Thyroid gland (tissue), 4 donors: ENCODE data around the gene LGSN.
"Not testable (repeated sequence)": the region's sequence is repeated elsewhere in the genome, so short reads cannot be mapped to it uniquely, and the experiment has no call there.

Source experiments
- CTCF ChIP-seq, 6 experiments: fragments of 200-600 bp in 3 of 6; fragments of 450-650 bp in 3 of 6; sonication (generic) in 3 of 6; IDR thresholded peaks; one replicate each; pipeline ENCODE4 v1.5.1; 2016 to 2019; ENCODE audit warnings: antibody characterized with exemption in 6 of 6, mild to moderate bottlenecking in 2 of 6, inconsistent platforms in 1 of 6, moderate library complexity in 1 of 6
- POLR2A ChIP-seq, 2 donors: fragments of 450-650 bp; IDR thresholded peaks; one replicate each; pipeline ENCODE4 v1.6.1; 2017; ENCODE audit warnings: antibody characterized with exemption in 2 of 2, mild to moderate bottlenecking in 2 of 2, moderate library complexity in 1 of 2

GRCh38 chr6:63274795-63275430 lies 44.9 kb downstream of the LGSN start:
- TF ChIP-seq CTCF, POLR2A (IDR thresholded peaks at IDR 0.05): not testable (repeated sequence)
